HG03159 (cell line): ENCODE data around the gene PRKCA.

Experiments
- ATAC-seq: cut with Tn5 transposase; IDR thresholded peaks from one replicate; pipeline ENCODE4 v1.9.1; 2021; ENCODE audit warnings: mild to moderate bottlenecking, moderate library complexity; ENCODE audit not compliant: unreplicated experiment

The PRKCA gene

DNA sequence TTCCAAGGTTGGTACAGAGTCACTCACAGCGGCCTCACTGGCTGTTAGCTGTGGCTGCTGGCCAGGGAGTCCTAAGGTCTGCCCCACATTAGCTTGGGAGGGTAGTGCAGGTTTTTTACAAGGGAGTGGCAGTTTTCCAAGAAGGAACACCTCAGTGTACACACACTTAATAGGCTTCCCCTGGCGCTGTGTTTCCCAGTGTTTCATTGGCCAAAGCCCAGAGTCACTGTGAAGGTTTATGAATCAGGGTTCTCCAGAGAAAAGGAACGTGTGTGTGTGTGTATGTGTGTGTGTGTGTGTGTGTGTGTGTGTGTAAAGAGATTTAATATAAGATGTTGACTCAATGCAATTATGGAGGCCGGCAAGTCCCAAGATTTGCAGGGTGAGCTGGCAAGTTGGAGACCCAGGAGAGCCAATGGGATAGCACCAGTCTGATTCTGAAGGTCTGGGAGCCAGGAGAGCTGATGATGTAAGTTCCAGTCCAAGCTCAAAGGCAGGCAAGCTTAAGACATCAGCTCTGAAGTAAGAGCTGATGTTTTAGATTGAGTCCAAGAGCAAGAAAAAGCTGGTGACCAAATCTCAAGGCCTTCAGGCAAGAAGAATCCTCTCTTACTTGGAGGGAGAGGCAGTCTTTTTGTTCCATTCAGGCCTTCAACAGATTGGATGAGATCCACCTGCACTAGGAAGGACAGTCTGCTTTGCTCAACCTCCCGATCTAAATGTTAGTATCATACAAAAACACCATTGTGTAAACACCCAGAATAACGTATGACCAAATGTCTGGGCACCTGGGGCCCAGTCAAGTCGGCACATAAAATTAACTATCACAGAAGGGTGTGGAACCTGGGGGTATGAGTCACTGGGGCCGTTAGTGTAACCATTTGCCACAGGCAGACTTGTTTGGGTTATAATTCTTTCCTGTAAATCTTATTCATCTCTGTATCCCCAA is 206.8 kb downstream of the PRKCA start:
- no peak for ATAC-seq

DNA sequence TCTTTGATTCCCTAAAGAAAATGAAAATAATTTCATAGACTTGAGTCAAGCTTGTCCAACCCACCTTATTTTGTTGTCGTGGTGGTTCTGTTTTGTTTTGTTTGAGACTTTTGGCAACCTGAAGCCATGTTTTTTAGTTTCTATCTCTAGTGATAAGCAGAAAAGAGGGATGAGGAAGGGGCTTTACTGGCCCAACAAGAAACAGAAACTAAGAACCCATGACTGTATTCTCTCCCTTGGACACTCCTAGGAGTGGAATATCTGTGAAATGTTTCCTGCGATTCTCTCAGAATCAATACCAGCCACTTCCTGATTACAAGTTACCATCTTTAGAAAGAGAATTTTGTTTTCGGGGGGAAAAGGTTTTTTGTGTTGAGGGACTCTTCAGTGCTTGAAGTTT is 207.5 kb downstream of the PRKCA start:
- ATAC-seq: no peak

DNA sequence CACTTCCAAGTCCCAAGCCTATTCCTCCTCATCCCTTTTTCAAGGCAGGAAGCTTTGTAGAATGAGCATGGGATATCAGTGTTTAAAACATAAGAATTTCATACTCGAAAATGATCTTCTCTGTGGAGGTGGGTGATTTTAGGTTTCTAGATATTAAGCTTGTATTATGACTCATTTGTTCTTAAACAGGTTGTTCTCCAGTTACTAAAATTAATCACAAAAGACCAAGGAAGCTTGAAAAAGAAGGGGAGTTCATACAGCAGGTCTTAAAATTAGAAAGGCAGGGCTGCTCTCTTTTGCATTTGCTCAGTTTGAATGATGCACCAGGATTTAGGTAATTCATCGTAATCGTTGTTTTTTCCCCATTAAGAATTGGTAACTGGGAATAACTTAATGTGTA is 208.7 kb downstream of the PRKCA start:
- ATAC-seq: no peak

DNA sequence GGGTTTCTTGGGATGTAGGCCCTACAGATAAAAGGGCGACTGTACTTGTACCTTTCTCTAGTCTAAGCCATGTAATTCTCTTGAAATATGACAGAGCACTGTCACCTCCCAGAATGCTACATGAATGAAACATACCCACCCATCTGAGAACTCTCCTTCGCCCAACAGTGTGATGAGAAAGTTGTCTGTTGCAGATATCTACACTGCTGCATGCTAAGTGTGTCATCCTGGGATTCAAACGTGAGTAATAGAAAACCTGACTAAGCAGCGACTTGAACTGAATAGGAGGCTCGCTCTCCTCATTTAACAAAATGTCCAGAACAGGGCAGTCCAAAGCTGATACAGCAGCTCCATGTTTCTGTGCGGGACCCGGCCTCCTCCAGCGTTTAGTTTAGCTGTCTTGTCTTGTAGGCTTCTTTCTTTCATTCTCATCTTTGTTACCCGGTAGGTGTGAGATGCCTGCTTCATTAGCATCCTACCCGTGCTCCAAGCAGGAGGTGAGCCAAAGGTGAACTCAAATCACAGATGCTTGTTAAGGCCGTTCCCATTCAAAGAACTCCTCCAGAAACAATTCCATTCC is 211.9 kb downstream of the PRKCA start:
- ATAC-seq: no peak

DNA sequence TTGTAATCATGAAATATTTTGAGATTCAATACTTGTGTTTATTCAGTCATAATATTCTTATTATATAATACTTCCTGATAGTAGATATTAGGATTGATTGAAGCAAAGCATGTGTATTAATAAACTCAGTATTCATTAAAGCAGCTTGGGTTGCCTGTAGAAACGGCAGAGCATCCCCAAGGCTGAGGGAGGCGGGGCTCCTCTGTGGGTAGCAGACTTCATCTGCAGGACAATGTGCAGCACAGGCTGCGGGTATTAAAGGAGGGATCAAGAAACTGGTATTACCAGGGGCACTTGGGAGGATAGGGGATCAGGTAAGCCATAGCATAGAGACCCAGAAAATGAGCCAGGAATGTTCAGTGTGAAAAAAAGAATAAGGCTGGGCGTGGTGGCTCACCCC is 213.6 kb downstream of the PRKCA start:
- ATAC-seq: no peak

DNA sequence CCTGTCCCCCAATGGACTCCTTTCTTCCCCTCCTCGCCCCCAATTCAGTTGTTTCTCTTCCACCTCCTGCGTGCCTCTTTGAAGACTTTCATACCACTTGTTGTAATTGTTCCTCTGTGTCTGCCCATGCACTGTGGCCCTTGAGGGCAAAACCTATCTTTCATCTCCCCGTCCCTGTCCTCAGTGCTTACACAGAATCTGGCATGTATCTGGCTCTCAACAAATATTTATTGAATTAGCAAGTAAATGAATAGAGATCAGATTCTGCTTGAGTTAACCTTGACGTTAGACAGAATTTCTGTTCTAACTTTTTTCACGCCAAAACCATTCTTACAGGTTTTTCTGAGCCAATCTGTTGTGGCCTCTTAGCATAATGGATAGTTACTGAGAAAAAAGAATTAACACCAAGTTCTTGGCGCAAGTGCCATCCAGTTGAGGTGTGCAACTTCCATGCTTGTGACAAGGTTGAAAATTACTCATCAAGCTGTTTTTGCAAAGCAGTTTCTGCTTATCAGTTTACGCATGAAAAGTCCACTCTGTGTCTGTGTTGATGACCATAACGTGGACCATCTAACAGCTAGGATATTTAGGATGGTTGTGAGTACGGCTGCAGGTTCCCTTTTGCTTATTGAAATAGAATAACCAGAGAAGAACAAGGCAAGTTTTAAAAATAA is 215.1 kb downstream of the PRKCA start:
- no peak for ATAC-seq

DNA sequence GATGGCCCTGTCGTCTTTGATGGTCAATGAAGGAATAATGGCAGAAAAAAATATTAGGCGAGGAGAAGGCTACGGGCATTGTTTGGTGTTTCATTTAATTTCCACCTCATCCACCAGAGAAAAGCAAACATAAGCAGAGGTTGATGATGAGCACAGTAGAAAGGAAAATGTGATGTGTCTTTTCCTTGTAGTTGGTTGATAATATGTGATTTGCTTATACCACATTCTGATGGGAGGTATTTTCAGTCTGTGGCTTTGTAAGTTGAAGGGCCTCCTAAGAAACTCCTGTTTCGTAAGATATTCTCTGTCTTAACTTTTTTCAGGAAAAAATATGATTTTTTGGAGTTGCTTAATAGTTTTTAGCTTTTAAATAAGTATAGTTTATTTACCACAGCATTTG is 215.7 kb downstream of the PRKCA start:
- no peak for ATAC-seq

DNA sequence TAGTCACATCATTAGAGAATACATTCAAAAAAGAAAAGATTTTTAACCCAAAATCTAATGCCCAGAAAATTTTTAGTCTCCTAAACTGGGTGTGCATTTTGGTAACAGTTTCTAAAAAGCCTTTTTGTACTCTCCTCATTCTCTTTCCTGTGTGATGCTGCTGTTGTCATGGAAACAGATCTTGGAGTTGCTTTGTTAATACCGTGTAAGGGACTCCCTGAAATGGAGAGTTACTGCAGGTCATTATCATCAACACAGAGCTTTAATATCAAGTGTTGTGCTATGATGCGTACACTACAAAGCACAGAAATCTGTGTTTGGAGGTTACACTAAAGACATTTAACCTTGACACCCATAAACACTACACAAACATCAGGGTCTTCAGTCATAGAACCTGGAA is 216.3 kb downstream of the PRKCA start:
- ATAC-seq: no peak

DNA sequence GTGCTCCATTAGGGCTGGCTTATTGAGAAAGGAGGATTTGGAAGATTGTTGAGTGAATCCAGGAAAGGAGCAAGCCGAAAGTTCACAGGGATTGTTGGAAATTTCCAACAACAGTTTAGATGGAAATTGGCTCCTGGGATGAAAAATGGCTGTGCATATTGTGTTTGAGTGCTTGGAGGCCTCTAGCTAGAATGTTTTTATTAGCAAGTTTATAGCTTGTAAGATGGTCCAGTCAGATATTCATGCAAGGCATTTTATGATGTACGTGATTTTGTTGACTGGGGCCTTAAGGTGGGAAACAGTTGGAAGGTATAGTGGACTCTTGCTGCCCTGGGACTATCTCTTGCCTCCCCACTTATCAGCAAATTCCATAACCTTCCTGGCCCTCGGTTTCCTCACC is 216.7 kb downstream of the PRKCA start:
- ATAC-seq: no peak

DNA sequence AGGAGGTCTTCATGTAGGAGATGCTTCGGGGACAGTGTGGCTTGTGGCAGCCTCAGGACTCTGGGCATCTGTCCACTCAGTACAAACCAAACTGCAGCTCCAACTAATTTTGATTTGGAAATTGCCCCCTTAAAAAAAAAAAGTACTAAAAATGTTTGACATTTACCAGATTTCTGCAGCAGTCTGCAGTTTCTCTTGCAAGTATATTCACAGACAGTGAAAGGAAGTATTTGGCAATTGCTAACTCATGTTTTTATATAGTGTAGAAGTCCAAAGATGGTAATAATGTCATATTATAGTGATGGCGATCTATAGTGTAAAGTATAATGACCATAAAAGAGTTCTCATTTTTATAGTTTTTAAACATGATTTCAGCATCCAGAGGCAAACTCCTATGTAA is 218.6 kb downstream of the PRKCA start:
- no peak for ATAC-seq

DNA sequence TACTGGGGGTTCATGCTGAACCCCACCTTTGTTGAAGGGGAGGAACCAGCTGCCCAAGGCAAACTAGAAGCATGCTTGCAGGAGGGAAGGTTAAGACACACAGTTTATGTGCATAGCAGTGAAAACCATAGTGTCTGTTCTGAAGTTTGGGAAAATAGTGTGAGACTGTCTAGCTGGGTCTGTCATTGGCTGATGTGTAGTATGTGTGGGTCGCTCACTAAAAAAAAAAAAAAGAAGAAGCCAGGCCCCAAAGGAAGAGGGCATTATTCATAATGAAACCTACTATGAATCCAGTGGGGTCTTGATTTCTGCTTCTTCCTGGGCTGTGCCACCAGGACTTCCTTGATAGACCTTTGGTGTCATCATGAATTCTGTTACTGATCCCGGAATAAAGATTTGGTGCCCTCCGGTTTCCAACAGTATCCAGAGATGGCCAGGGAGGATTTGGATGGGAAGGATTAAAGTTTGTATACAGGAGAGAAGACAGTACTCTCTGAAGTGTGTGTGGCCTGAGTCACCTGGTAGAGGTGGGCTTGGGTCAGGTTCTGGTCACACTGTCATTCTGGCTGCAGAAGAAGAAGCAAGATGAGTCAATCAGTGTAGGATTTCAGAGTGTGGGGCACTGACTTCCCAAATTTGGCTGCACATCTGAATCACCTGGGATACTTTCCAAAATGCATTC is 220.3 kb downstream of the PRKCA start:
- no peak for ATAC-seq

DNA sequence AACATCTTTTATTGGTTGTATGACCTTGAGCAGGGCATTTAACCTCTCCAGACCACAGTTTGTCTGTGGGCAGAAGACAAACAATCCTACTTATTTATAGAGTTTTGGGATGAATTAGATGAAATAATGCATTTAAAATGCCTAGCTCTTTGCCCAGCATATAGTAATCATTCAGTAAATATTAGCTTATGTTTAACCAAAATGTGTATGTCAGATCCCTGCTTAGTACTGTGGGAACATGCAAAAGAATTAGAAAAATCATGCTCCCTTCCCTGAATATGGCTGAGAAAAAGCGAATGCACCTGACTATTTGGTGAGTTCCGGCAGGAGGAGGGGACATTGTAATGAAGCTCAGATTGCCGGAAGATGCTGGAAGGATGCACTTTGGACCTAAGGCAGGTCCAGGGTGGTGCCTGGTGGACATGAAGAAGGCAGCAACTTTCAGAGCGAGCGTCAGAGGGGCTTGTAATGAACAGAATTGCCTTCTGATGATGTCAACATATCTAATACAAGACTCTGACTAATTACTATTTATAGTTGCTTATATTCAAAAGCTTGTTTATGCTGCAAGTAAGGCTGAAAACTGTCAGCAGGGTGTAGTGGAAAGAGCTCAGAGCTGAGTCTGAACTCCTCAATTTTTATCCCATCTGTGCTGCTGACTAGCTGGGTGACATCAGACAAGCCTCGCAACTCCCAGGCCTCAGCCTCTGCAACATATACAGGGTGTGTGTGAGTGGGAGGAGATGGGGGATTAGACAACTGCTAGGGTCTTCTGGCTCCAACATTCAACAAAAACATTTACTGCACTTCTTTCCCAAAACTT is 221.2 kb downstream of the PRKCA start:
- no peak for ATAC-seq

DNA sequence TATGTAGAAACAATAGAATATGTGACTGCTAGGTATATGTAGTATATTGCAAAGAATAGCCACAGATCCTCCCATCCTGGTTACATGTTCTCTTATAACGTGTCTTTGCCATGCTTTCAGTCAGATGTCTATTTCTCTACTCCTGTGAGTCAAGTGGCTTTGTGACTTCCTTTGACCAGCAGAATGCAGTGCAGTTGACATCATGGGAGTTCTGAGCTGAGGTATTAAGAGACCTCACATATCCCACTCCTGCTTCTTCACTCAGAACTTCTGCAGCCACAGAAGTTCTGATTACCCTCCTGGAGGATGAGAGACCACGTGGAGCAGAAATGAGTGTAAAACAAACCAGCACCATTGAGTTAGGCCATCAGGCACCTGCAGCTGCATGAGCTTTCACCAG is 222.5 kb downstream of the PRKCA start:
- no peak for ATAC-seq

DNA sequence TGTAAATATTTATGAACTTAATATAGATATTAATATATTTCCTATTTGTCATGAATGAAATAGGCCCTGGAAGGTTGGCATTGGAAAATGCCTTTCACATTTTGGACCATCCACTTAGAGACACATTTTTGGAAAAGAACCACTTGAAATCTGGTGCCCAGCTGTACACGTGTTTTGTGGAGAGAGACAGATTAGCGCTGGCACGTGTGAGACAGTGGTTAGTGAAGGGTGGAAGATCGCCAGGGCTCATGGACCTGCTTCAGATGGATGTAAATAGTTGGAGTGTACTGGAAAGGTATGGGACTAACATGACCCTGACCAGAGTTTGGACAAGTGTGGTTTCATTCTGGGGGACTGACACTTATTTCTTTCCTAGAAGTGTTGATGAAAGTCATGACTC is 222.9 kb downstream of the PRKCA start:
- ATAC-seq: no peak

DNA sequence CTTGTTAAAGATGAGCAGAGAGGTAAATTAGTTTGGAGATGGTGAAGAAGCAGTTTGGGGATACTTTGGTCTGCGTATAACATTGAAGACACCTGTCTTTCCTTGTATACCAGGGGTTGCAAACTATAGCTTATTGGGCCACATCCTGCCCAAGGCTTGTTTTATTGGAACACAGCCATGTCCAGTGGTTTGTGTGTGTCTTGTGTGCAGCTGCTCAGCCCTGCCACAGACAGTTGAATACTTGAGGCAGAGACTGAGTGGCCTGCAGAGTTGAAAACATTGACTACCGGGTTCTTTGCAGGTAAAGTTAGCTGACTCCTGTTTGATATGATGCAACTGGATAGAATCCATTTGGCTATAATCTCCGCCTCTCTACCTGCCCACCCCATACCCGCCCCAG is 224.4 kb downstream of the PRKCA start:
- ATAC-seq: no peak

DNA sequence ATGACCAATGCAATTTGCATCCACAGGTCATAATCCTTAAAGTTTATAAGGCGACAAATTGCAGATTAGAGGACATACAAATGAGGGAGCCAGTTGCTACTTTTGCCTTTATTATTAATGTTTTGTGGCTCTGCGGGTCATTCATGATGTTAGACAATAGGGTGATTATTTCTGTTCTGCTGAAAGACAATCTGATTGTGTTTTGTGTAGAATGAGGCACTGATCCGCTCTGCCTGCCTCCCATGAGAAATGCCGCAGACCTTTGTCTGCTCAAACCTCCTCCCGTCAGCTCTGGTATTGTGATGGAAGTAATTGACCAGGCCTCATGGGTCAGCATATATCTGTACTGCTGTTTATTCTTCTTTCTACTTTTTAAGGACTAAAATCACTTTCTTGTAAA is 224.9 kb downstream of the PRKCA start:
- no peak for ATAC-seq

DNA sequence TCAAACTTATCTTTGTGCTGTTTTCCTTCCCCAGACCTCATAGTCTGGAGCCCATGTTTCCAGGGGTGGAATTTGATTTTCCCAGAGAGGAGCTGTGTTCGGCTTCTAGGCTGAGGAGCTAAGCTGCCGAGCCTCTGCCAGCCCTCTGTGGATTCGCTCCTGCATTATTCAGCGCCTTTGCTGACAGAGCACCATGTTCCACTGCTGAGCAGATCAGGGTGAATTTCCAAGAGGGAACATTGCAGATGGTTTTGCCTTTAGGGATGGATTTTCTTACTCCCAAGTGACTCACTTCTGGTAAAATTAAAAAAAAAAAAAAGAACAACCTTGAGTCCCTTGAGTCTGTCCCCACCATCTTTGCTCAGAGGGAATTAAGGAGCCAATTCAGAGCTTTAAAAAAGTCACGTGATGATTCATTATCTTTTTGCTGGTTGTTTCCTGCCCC is 229.5 kb downstream of the PRKCA start:
- no peak for ATAC-seq

DNA sequence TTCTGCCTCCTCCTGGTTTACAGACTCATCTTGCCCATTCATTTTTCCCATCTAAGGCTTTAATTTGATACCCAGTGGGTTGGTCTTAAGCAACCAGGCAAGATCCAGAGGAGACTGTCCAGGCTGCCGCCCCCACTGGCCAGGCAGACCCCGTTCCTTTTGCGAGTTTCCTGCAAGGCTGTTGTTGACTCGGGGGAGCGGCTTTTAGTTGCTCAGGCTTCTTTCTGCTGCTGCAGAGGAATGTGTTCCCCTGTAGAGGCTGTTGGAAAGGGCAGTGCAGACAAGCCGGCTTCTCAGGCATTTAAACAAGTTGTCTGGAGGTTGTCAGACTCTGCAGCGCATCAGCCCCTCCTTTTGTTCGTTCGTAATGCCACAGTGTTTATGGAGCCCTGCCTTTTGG is 231.2 kb downstream of the PRKCA start:
- ATAC-seq: no peak

DNA sequence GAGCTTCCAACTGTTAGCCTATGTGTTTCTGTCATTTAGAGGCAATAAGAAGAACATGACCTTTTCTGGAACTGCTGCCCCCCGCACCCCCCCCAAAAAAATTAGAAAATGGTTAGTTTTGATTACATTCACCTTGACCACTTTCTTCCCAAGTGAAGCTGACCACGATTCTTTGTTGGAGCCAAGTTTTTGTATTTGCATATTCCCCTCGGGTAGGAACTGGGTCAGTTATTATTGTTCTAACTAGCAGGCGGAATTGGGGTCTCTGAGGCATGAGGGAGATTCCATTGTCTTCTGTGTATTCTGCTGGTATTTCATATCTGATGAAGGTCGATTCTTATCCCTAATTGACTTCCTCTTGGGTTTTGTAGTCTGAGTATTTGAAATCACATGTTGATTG is 231.6 kb downstream of the PRKCA start:
- no peak for ATAC-seq

DNA sequence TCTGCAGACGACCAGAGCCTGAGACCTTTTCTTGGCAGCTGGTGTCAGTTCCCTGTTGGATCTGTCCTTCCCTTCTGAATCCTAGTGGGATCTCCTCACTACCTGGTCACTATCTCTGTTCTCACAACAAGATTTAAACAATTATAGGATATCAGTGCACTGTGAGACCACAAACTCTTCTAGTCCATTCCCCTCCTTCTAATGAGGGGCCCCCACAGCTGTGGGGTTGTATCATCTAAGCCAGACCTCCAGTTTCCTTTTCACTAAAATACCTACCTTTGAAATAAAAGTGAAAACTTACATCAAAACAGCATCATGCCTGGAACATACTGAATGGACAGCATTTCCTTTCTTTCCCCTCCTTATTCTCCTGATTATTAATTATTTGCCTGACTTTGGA is 233.2 kb downstream of the PRKCA start:
- no peak for ATAC-seq

DNA sequence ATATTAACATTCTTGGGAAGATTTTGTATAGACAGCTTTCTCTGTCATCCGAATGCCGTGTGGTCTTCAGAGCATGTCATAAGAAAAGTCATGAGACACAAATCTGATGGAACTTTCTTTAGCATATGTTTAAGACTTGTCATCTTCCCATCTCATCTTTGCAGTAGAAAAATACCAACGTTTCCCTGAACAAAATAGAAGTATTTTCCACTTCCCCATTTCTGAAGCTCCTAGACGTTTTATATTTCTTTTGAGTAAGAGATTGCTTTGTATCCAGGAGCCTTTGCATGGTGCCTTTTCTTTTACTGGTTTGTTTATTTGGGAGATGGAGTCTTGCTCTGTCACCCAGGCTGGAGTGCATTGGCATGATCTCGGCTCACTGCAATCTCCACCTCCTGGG is 235.1 kb downstream of the PRKCA start:
- no peak for ATAC-seq
